ENCODE data around the gene PPL. TPM values are rescaled to one million over a fixed set of nuclear protein-coding genes. Genes with fewer than 3 reads are reported as not detected.

The PPL gene
- total RNA-seq, 1 donor from 2014 or later = 4.7 TPM

GRCh38 chr16:4839942-4840341 lies 97.0 kb downstream of the PPL start:
- no peak for TF ChIP-seq CTCF (IDR thresholded peaks at IDR 0.05; ENCODE audit: partially characterized antibody, unreplicated experiment)
- Mint-ChIP-seq H3K36me3 (ENCODE audit: unreplicated experiment) (no peaks in the 10 kb centered on the region), H3K4me3 (ENCODE audit: unreplicated experiment) (no peak overlapping the region), H3K27me3 (ENCODE audit: unreplicated experiment) (peaks cover 2% of the 10 kb centered on the region), H3K4me1 (ENCODE audit: low read depth, unreplicated experiment) (no peaks in the 10 kb centered on the region), H3K9me3 (ENCODE audit: unreplicated experiment) (peaks cover 2% of the 10 kb centered on the region), H3K27ac (ENCODE audit: unreplicated experiment) (no peak overlapping the region)
- DNase-seq = no peak

- no peaks in the 10 kb centered on the region for H3K4me1 Mint-ChIP-seq (ENCODE audit: low read depth, unreplicated experiment)
Observed at GRCh38 chr16:4837733-4838501, 99.0 kb downstream of the PPL start.

GRCh38 chr16:4836727-4837126 lies 100.2 kb downstream of the PPL start:
- no peaks in the 10 kb centered on the region for H3K4me1 Mint-ChIP-seq (ENCODE audit: low read depth, unreplicated experiment)
- no peak for TF ChIP-seq CTCF (IDR thresholded peaks at IDR 0.05; ENCODE audit: partially characterized antibody, unreplicated experiment)
- H3K27me3 Mint-ChIP-seq (ENCODE audit: unreplicated experiment) = peaks cover 2% of the 10 kb centered on the region
- no peak overlapping the region for H3K27ac Mint-ChIP-seq (ENCODE audit: unreplicated experiment)
- H3K4me3 Mint-ChIP-seq (ENCODE audit: unreplicated experiment) = no peak overlapping the region
- peaks cover 2% of the 10 kb centered on the region for H3K9me3 Mint-ChIP-seq (ENCODE audit: unreplicated experiment)
- no peak for DNase-seq
- H3K36me3 Mint-ChIP-seq (ENCODE audit: unreplicated experiment) = no peaks in the 10 kb centered on the region

More at GRCh38 chr16:4837733-4838501, 99.0 kb downstream of the PPL start:
- DNase-seq = no peak
- peaks cover 2% of the 10 kb centered on the region for H3K27me3 Mint-ChIP-seq (ENCODE audit: unreplicated experiment)
- H3K9me3 Mint-ChIP-seq (ENCODE audit: unreplicated experiment) = peaks cover 2% of the 10 kb centered on the region
- H3K4me3 Mint-ChIP-seq (ENCODE audit: unreplicated experiment) = no peak overlapping the region
- no peak for TF ChIP-seq CTCF (IDR thresholded peaks at IDR 0.05; ENCODE audit: partially characterized antibody, unreplicated experiment)
- no peaks in the 10 kb centered on the region for H3K36me3 Mint-ChIP-seq (ENCODE audit: unreplicated experiment)
- H3K27ac Mint-ChIP-seq (ENCODE audit: unreplicated experiment) = no peak overlapping the region

GRCh38 chr16:4833584-4833983 lies 103.4 kb downstream of the PPL start:
- TF ChIP-seq CTCF (IDR thresholded peaks at IDR 0.05; ENCODE audit: partially characterized antibody, unreplicated experiment) = no peak
- H3K36me3 Mint-ChIP-seq (ENCODE audit: unreplicated experiment) = peaks cover 4% of the 10 kb centered on the region

GRCh38 chr16:4832698-4833343 lies 104.1 kb downstream of the PPL start:
- no peak for TF ChIP-seq CTCF (IDR thresholded peaks at IDR 0.05; ENCODE audit: partially characterized antibody, unreplicated experiment)
- H3K4me3 Mint-ChIP-seq (ENCODE audit: unreplicated experiment) = no peak overlapping the region
- H3K9me3 Mint-ChIP-seq (ENCODE audit: unreplicated experiment) = peaks cover 2% of the 10 kb centered on the region
- H3K27ac Mint-ChIP-seq (ENCODE audit: unreplicated experiment) = no peak overlapping the region
- H3K27me3 Mint-ChIP-seq (ENCODE audit: unreplicated experiment) = no peaks in the 10 kb centered on the region
- H3K36me3 Mint-ChIP-seq (ENCODE audit: unreplicated experiment) = peaks cover 4% of the 10 kb centered on the region
- no peaks in the 10 kb centered on the region for H3K4me1 Mint-ChIP-seq (ENCODE audit: low read depth, unreplicated experiment)
- no peak for DNase-seq

More at GRCh38 chr16:4833584-4833983, 103.4 kb downstream of the PPL start:
- H3K27me3 Mint-ChIP-seq (ENCODE audit: unreplicated experiment) = no peaks in the 10 kb centered on the region
- H3K27ac Mint-ChIP-seq (ENCODE audit: unreplicated experiment) = no peak overlapping the region
- H3K9me3 Mint-ChIP-seq (ENCODE audit: unreplicated experiment) = peaks cover 2% of the 10 kb centered on the region
- H3K4me3 Mint-ChIP-seq (ENCODE audit: unreplicated experiment) = no peak overlapping the region
- no peaks in the 10 kb centered on the region for H3K4me1 Mint-ChIP-seq (ENCODE audit: low read depth, unreplicated experiment)
- DNase-seq = no peak

Data from glutamatergic neuron (in vitro differentiated cells).